H9 (cell line): ENCODE results near the gene HERC4. TPM values are rescaled to one million over a fixed set of nuclear protein-coding genes. Genes with fewer than 3 reads are reported as not detected.

ENCODE experiments used
- DNase-seq: peaks from one replicate; pipeline ENCODE4 v3.0.0-alpha.2; 2017
- H2AFZ ChIP-seq: one replicate; pipeline ENCODE4 v1.6.1; 2013; ENCODE audit warnings: mild to moderate bottlenecking, low read length, control low read depth, moderate library complexity
- H2AK5ac ChIP-seq: 2 replicates; pipeline ENCODE4 v1.6.1; 2013; ENCODE audit warnings: low read length, control low read depth, mixed read lengths; ENCODE audit not compliant: insufficient read length
- H2BK120ac ChIP-seq: one replicate; pipeline ENCODE4 v1.6.1; 2013; ENCODE audit warnings: low read depth, mild to moderate bottlenecking, low read length, control low read depth, inconsistent platforms; ENCODE audit not compliant: poor library complexity, severe bottlenecking
- H2BK12ac ChIP-seq: 2 replicates; pipeline ENCODE4 v1.6.1; 2013; ENCODE audit warnings: low read length, control low read depth, mixed read lengths, low read depth; ENCODE audit not compliant: insufficient read length
- H2BK15ac ChIP-seq: 2 replicates; pipeline ENCODE4 v1.6.1; 2013; ENCODE audit warnings: low read depth, low read length, control low read depth
- H2BK20ac ChIP-seq: one replicate; pipeline ENCODE4 v1.6.1; 2013; ENCODE audit warnings: low read depth, mild to moderate bottlenecking, low read length, control low read depth, inconsistent platforms; ENCODE audit not compliant: poor library complexity, severe bottlenecking
- H2BK5ac ChIP-seq: 2 replicates; pipeline ENCODE4 v1.6.1; 2013; ENCODE audit warnings: low read length, control low read depth, mixed read lengths; ENCODE audit not compliant: insufficient read length
- H3K14ac ChIP-seq: 2 replicates; pipeline ENCODE4 v1.6.1; 2013; ENCODE audit warnings: low read length, control low read depth; ENCODE audit not compliant: insufficient read depth
- H3K18ac ChIP-seq: 2 replicates; pipeline ENCODE4 v1.6.1; 2013; ENCODE audit warnings: low read depth, mild to moderate bottlenecking, mixed read lengths, low read length, control low read depth; ENCODE audit not compliant: insufficient read length
- H3K23ac ChIP-seq: 2 replicates; pipeline ENCODE4 v1.6.1; 2013; ENCODE audit warnings: low read length, control low read depth, mixed read lengths, low read depth; ENCODE audit not compliant: insufficient read length
- H3K23me2 ChIP-seq: 2 replicates; pipeline ENCODE4 v1.6.1; 2013; ENCODE audit warnings: low read depth, mild to moderate bottlenecking, mixed read lengths, low read length, control low read depth; ENCODE audit not compliant: insufficient read length, poor library complexity, severe bottlenecking
- H3K27ac ChIP-seq: 2 replicates; pipeline ENCODE4 v1.5.1; 2013; ENCODE audit warnings: low read length, control low read depth, mixed read lengths, low read depth; ENCODE audit not compliant: insufficient read length
- H3K27me3 ChIP-seq: 2 replicates; pipeline ENCODE4 v1.6.1; 2013; ENCODE audit warnings: low read length, control low read depth, inconsistent platforms; ENCODE audit not compliant: insufficient read depth
- H3K4ac ChIP-seq: 2 replicates; pipeline ENCODE4 v1.6.1; 2013; ENCODE audit warnings: low read depth, mild to moderate bottlenecking, control low read depth, inconsistent platforms, low read length, moderate library complexity
- H3K4me1 ChIP-seq: 2 replicates; pipeline ENCODE4 v1.6.1; 2013; ENCODE audit warnings: low read length, control low read depth, inconsistent platforms; ENCODE audit not compliant: insufficient read depth
- H3K4me2 ChIP-seq: 2 replicates; pipeline ENCODE4 v1.6.1; 2013; ENCODE audit warnings: low read length, control low read depth, mixed read lengths; ENCODE audit not compliant: insufficient read length, insufficient read depth
- H3K56ac ChIP-seq: 2 replicates; pipeline ENCODE4 v1.6.1; 2013; ENCODE audit warnings: low read depth, mild to moderate bottlenecking, mixed read lengths, low read length, control low read depth; ENCODE audit not compliant: insufficient read length
- H3K79me1 ChIP-seq: 2 replicates; pipeline ENCODE4 v1.6.1; 2013; ENCODE audit warnings: low read depth, mild to moderate bottlenecking, moderate library complexity, low read length, control low read depth, inconsistent platforms; ENCODE audit not compliant: insufficient read depth, poor library complexity, severe bottlenecking
- H3K79me2 ChIP-seq: 2 replicates; pipeline ENCODE4 v1.6.1; 2013; ENCODE audit warnings: low read length, control low read depth, inconsistent platforms; ENCODE audit not compliant: insufficient read depth
- H3K9ac ChIP-seq: 2 replicates; pipeline ENCODE4 v1.6.1; 2013; ENCODE audit warnings: low read length, control low read depth, mixed read lengths; ENCODE audit not compliant: insufficient read length; ENCODE audit errors: extremely low read depth
- H3K9me3 ChIP-seq: one replicate; pipeline ENCODE4 v1.6.1; 2013; ENCODE audit warnings: low read depth, low read length, inconsistent platforms; ENCODE audit not compliant: control insufficient read depth
- H3T11ph ChIP-seq: one replicate; pipeline ENCODE4 v1.6.1; 2013; ENCODE audit warnings: mild to moderate bottlenecking, low read length, control low read depth, inconsistent platforms
- H4K20me1 ChIP-seq: one replicate; pipeline ENCODE4 v1.6.1; 2013; ENCODE audit not compliant: control insufficient read depth, insufficient read length, insufficient read depth
- H4K5ac ChIP-seq: 2 replicates; pipeline ENCODE4 v1.6.1; 2013; ENCODE audit warnings: low read depth, mild to moderate bottlenecking, mixed read lengths, low read length, control low read depth; ENCODE audit not compliant: insufficient read length
- H4K8ac ChIP-seq: replicated peaks from 2 replicates; pipeline ENCODE4 v1.6.1; 2013; ENCODE audit warnings: low read length, control low read depth, mixed read lengths, low read depth; ENCODE audit not compliant: insufficient read length
- H4K91ac ChIP-seq: 2 replicates; pipeline ENCODE4 v1.6.1; 2013; ENCODE audit warnings: low read depth, mild to moderate bottlenecking, moderate library complexity, mixed read lengths, low read length, control low read depth; ENCODE audit not compliant: insufficient read length
- H3K27ac Mint-ChIP-seq, 3 experiments: 2 replicates in 2 of 3; 3 replicates in 1 of 3; pipeline ENCODE4 v1.8.0; 2020 to 2021; ENCODE audit warnings: mixed read lengths in 3 of 3, mild to moderate bottlenecking in 1 of 3, moderate library complexity in 1 of 3
- H3K27me3 Mint-ChIP-seq: 2 replicates; pipeline ENCODE4 v1.8.0; 2021; ENCODE audit warnings: low read depth, mild to moderate bottlenecking, moderate library complexity, mixed read lengths
- H3K36me3 Mint-ChIP-seq, 3 experiments: 2 replicates in 2 of 3; 3 replicates in 1 of 3; pipeline ENCODE4 v1.8.0; 2020 to 2021; ENCODE audit warnings: low read depth in 3 of 3, mixed read lengths in 3 of 3; ENCODE audit not compliant: insufficient read depth in 1 of 3
- H3K4me1 Mint-ChIP-seq, 2 experiments: 2 replicates each; pipeline ENCODE4 v1.8.0; 2020; ENCODE audit warnings: mixed read lengths in 2 of 2
- H3K4me3 Mint-ChIP-seq, 2 experiments: 2 replicates in 1 of 2; 3 replicates in 1 of 2; pipeline ENCODE4 v1.8.0; 2020 to 2021; ENCODE audit warnings: mild to moderate bottlenecking in 2 of 2, mixed read lengths in 2 of 2, moderate library complexity in 1 of 2
- H3K9me3 Mint-ChIP-seq, 2 experiments: 2 replicates in 1 of 2; 3 replicates in 1 of 2; pipeline ENCODE4 v1.8.0; 2020; ENCODE audit warnings: mild to moderate bottlenecking in 2 of 2, mixed read lengths in 2 of 2, moderate library complexity in 1 of 2
- WGBS: extraction: QIAGEN DNeasy Blood & Tissue Kit; methylation state at CpG from one replicate; pipeline ENCODE4 v1.1.7; 2013; ENCODE audit warnings: missing lambda C conversion rate, low lambda C conversion rate, mixed read lengths; ENCODE audit not compliant: insufficient read length; ENCODE audit errors: extremely low coverage; 5-methylcytosine and 5-hydroxymethylcytosine counted together
- total RNA-seq: library from RNA; stranded (reverse); gene quantifications from 2 replicates; pipeline ENCODE4 v1.2.1, GENCODE V29; 2021
- TF ChIP-seq, protein P1 (sequence below): fragments of 200-600 bp; sonication (generic); conservative IDR thresholded peaks from 3 replicates; pipeline ENCODE4 v1.8.0; 2021; ENCODE audit warnings: antibody characterized with exemption, mild to moderate bottlenecking

HERC4 gene
- total RNA-seq, 1 experiment from 2014 or later: 24.5 TPM

GRCh38 chr10:68084469-68084868, 9.4 kb upstream of the HERC4 start:
- H2BK20ac ChIP-seq: no peak overlapping the region
- H3K18ac ChIP-seq: no peak overlapping the region
- no peak overlapping the region for H3K56ac ChIP-seq
- no peak overlapping the region for H3K27ac Mint-ChIP-seq
- H3K79me2 ChIP-seq: no peaks in the 10 kb centered on the region
- no peaks in the 10 kb centered on the region for H3K23me2 ChIP-seq
- no peaks in the 10 kb centered on the region for H3K79me1 ChIP-seq
- H4K91ac ChIP-seq: no peak overlapping the region
- H3K23ac ChIP-seq: no peak overlapping the region
- H2BK120ac ChIP-seq: no peak overlapping the region
- no peaks in the 10 kb centered on the region for H3K27me3 Mint-ChIP-seq
- TF ChIP-seq, protein P1, sequence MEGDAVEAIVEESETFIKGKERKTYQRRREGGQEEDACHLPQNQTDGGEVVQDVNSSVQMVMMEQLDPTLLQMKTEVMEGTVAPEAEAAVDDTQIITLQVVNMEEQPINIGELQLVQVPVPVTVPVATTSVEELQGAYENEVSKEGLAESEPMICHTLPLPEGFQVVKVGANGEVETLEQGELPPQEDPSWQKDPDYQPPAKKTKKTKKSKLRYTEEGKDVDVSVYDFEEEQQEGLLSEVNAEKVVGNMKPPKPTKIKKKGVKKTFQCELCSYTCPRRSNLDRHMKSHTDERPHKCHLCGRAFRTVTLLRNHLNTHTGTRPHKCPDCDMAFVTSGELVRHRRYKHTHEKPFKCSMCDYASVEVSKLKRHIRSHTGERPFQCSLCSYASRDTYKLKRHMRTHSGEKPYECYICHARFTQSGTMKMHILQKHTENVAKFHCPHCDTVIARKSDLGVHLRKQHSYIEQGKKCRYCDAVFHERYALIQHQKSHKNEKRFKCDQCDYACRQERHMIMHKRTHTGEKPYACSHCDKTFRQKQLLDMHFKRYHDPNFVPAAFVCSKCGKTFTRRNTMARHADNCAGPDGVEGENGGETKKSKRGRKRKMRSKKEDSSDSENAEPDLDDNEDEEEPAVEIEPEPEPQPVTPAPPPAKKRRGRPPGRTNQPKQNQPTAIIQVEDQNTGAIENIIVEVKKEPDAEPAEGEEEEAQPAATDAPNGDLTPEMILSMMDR: no peak
- no peak overlapping the region for H2AK5ac ChIP-seq
- H3K36me3 Mint-ChIP-seq: no peaks in the 10 kb centered on the region
- no peak overlapping the region for H3T11ph ChIP-seq
- H3K9me3 Mint-ChIP-seq: no peaks in the 10 kb centered on the region
- no peak overlapping the region for H2BK5ac ChIP-seq
- DNase-seq: no peak
- no peaks in the 10 kb centered on the region for H3K27me3 ChIP-seq
- no peak overlapping the region for H3K4me3 Mint-ChIP-seq
- H3K9me3 ChIP-seq: no peaks in the 10 kb centered on the region
- no peak overlapping the region for H3K4ac ChIP-seq
- no peaks in the 10 kb centered on the region for H4K20me1 ChIP-seq
- peaks cover 31% of the 10 kb centered on the region in 2 experiments for H3K4me1 Mint-ChIP-seq
- no peak overlapping the region for H3K14ac ChIP-seq
- no peak overlapping the region for H3K4me2 ChIP-seq
- H4K8ac ChIP-seq: no peak overlapping the region
- no peak overlapping the region for H4K5ac ChIP-seq
- no CpG with 5 or more reads among the region's 4 CpGs for WGBS
- H2BK12ac ChIP-seq: no peak overlapping the region
- no peak overlapping the region for H3K27ac ChIP-seq
- no peak overlapping the region for H3K9ac ChIP-seq
- H2BK15ac ChIP-seq: no peak overlapping the region
- no peak overlapping the region for H2AFZ ChIP-seq
- H3K4me1 ChIP-seq: peaks cover 3% of the 10 kb centered on the region; the same call in 1 of the 2 replicates
